ENCODE data around the gene INPP5F. TPM values are rescaled to one million over a fixed set of nuclear protein-coding genes. Genes with fewer than 3 reads are reported as not detected.

Gene INPP5F
- total RNA-seq, 1 donor from 2014 or later = 5.1 TPM

DNA sequence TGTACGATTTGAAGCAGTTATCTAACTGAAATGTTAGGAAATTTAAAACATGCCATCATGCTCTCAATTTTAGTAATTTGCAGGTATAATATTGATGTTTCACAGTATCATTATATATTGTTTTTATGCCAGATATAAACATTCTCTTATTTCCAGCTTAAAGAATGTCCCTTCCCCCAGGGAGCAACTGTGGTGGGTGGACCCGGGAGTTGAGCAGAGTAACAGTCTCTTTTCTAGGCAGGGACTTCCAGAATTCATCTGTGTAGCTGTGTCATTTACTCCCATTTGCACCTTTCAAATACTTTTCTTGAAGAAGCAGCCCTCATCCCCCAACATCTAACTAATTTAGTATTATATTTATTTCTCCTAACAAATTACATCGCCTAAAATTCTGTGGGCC is 9.6 kb downstream of the INPP5F start:
- no peak overlapping the region for H3K27ac ChIP-seq
- H3K27me3 ChIP-seq = no peaks in the 10 kb centered on the region
- H3K4me1 ChIP-seq = peaks cover 0 to 18% of the 10 kb centered on the region in 2 donors
- H3K4me3 ChIP-seq = no peak overlapping the region
- intact Hi-C loops (cut with DNase I) = no loop called here
- DNase-seq (ENCODE audit: low spot score in 2 of 2) = no peak
- H3K9me3 ChIP-seq = no peaks in the 10 kb centered on the region
- TF ChIP-seq, protein P1, sequence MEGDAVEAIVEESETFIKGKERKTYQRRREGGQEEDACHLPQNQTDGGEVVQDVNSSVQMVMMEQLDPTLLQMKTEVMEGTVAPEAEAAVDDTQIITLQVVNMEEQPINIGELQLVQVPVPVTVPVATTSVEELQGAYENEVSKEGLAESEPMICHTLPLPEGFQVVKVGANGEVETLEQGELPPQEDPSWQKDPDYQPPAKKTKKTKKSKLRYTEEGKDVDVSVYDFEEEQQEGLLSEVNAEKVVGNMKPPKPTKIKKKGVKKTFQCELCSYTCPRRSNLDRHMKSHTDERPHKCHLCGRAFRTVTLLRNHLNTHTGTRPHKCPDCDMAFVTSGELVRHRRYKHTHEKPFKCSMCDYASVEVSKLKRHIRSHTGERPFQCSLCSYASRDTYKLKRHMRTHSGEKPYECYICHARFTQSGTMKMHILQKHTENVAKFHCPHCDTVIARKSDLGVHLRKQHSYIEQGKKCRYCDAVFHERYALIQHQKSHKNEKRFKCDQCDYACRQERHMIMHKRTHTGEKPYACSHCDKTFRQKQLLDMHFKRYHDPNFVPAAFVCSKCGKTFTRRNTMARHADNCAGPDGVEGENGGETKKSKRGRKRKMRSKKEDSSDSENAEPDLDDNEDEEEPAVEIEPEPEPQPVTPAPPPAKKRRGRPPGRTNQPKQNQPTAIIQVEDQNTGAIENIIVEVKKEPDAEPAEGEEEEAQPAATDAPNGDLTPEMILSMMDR (IDR thresholded peaks at IDR 0.05) = no peak
- H3K36me3 ChIP-seq = no peaks in the 10 kb centered on the region

DNA sequence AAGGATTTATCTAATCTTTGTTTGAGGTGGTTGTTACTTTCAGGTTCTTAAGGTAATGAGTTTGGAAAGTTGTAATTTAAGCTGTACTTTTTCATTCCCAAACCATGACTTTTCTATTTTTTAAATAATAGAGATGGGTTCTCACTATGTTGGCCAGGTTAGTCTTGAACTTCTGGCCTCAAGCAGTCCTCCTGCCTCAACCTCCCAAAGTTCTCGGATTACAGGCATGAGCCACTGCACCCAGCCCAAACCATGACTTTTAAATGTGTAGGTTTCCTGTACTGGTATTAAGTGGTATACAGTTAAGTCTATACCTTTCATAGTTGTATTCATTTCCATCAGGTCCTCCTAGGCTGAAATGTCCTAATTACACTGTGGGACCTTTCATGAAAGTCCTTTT is 10.4 kb downstream of the INPP5F start:
- no peak for DNase-seq (ENCODE audit: low spot score in 2 of 2)
- no peak overlapping the region for H3K27ac ChIP-seq
- no peaks in the 10 kb centered on the region for H3K27me3 ChIP-seq
- no peak overlapping the region for H3K4me3 ChIP-seq
- H3K9me3 ChIP-seq = no peaks in the 10 kb centered on the region
- intact Hi-C loops (cut with DNase I) = no loop called here
- peaks cover 0 to 18% of the 10 kb centered on the region in 2 donors for H3K4me1 ChIP-seq
- TF ChIP-seq, protein P1 (IDR thresholded peaks at IDR 0.05) = no peak
- no peaks in the 10 kb centered on the region for H3K36me3 ChIP-seq

GRCh38 chr10:119737039-119737663 is 11.3 kb downstream of the INPP5F start:
- Histone ChIP-seq H3K9me3 (no peaks in the 10 kb centered on the region), H3K4me1 (peaks cover 0 to 18% of the 10 kb centered on the region in 2 donors), H3K27me3 (no peaks in the 10 kb centered on the region), H3K36me3 (no peaks in the 10 kb centered on the region), H3K27ac (peak overlapping the region in 1 of 2 donors; percentile 26), H3K4me3 (no peak overlapping the region)
- intact Hi-C loops (cut with DNase I) = no loop called here
- DNase-seq (ENCODE audit: low spot score in 2 of 2) = no peak
- TF ChIP-seq, protein P1 (IDR thresholded peaks at IDR 0.05) = no peak

DNA sequence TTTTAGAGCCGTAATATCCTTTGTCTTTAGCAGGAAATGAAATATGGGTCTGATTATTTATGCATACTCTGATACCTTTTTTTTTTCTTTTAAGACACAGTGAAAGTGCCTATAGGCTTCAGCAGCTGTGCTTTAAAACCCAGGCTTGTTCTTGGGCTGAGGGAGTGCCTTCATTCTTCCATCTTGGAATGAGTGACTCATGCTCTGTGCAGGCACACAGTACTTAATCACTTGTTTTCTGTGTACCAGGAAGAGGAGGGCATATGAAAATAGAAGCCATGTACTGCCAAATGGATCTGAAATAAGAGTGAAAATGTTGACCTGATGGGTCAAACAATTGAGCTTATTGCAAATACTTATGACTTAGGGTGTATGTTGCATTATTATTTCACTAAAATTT is 12.0 kb downstream of the INPP5F start:
- no peaks in the 10 kb centered on the region for H3K9me3 ChIP-seq
- intact Hi-C loops (cut with DNase I) = no loop called here
- H3K4me3 ChIP-seq = no peak overlapping the region
- H3K27ac ChIP-seq = peak overlapping the region; percentile 26 to 42
- DNase-seq (ENCODE audit: low spot score in 2 of 2) = peak in 1 of 2 donors; percentile 70
- TF ChIP-seq, protein P1 (IDR thresholded peaks at IDR 0.05) = no peak
- H3K27me3 ChIP-seq = no peaks in the 10 kb centered on the region
- peaks cover 0 to 18% of the 10 kb centered on the region in 2 donors for H3K4me1 ChIP-seq
- H3K36me3 ChIP-seq = no peaks in the 10 kb centered on the region

- no peak for DNase-seq (ENCODE audit: low spot score in 2 of 2)
- Histone ChIP-seq H3K36me3 (no peaks in the 10 kb centered on the region), H3K27me3 (no peaks in the 10 kb centered on the region), H3K27ac (no peak overlapping the region), H3K9me3 (no peaks in the 10 kb centered on the region), H3K4me3 (no peak overlapping the region), H3K4me1 (peaks cover 0 to 23% of the 10 kb centered on the region in 2 donors)
- TF ChIP-seq, protein P1 (IDR thresholded peaks at IDR 0.05) = no peak
- intact Hi-C loops (cut with DNase I) = no loop called here
Measured at GRCh38 chr10:119738962-119739361, 13.1 kb downstream of the INPP5F start.

Measured in ascending aorta (tissue), 2 donors.